ENCODE data around the gene PAK4. TPM values are rescaled to one million over a fixed set of nuclear protein-coding genes. Genes with fewer than 3 reads are reported as not detected.
A peak's percentile ranks its signal among the peaks of the same experiment; 100 is the strongest.

PAK4 gene
- total and polyA plus RNA-seq, 2 of the 13 experiments (the other 11 are each of a cell fraction or from before 2014, with no cell fraction given) = 9.5 to 17.8 TPM

GRCh38 chr19:39174142-39174541 is 48.6 kb downstream of the PAK4 start:
- no peaks in the 10 kb centered on the region for H3K9me3 ChIP-seq (ENCODE audit: low read length)
- H3K4me1 ChIP-seq (ENCODE audit: insufficient read depth, low read length) = peaks cover 17% of the 10 kb centered on the region
- no peak overlapping the region for H3K4me3 ChIP-seq (replicated peaks in 1 of 3; ENCODE audit: insufficient read depth in 1 of 3, low read depth in 2 of 3, low read length in 3 of 3)
- in situ Hi-C loops (cut with HindIII; ENCODE audit: extremely low pct_ligation_motif_present, low pct_unique_long_range_greater_than_20kb) = no loop called here
- no peak overlapping the region for H2AFZ ChIP-seq (ENCODE audit: low read length)
- no peaks in the 10 kb centered on the region for H3K79me2 ChIP-seq (ENCODE audit: insufficient read depth, low read length)
- no peak overlapping the region for H3K4me2 ChIP-seq (ENCODE audit: low read depth, low read length)
- no peak for DNase-seq (ENCODE audit: low spot score)
- intact Hi-C loops (cut with micrococcal nuclease; ENCODE audit: unreplicated experiment) = no loop called here
- TF ChIP-seq GATAD1 (CRISPR knock-in tag; IDR thresholded peaks at IDR 0.05) (no peak), AGO2 (optimal IDR thresholded peaks at IDR 0.05; ENCODE audit: low read depth, low read length) (peak; percentile 37), PCBP1 (IDR thresholded peaks at IDR 0.05; ENCODE audit: borderline replicate concordance, low read depth, low read length) (0 out of 2 replicates have a peak, but pooled peaks have one; percentile 8)
- TF ChIP-seq, protein P1, sequence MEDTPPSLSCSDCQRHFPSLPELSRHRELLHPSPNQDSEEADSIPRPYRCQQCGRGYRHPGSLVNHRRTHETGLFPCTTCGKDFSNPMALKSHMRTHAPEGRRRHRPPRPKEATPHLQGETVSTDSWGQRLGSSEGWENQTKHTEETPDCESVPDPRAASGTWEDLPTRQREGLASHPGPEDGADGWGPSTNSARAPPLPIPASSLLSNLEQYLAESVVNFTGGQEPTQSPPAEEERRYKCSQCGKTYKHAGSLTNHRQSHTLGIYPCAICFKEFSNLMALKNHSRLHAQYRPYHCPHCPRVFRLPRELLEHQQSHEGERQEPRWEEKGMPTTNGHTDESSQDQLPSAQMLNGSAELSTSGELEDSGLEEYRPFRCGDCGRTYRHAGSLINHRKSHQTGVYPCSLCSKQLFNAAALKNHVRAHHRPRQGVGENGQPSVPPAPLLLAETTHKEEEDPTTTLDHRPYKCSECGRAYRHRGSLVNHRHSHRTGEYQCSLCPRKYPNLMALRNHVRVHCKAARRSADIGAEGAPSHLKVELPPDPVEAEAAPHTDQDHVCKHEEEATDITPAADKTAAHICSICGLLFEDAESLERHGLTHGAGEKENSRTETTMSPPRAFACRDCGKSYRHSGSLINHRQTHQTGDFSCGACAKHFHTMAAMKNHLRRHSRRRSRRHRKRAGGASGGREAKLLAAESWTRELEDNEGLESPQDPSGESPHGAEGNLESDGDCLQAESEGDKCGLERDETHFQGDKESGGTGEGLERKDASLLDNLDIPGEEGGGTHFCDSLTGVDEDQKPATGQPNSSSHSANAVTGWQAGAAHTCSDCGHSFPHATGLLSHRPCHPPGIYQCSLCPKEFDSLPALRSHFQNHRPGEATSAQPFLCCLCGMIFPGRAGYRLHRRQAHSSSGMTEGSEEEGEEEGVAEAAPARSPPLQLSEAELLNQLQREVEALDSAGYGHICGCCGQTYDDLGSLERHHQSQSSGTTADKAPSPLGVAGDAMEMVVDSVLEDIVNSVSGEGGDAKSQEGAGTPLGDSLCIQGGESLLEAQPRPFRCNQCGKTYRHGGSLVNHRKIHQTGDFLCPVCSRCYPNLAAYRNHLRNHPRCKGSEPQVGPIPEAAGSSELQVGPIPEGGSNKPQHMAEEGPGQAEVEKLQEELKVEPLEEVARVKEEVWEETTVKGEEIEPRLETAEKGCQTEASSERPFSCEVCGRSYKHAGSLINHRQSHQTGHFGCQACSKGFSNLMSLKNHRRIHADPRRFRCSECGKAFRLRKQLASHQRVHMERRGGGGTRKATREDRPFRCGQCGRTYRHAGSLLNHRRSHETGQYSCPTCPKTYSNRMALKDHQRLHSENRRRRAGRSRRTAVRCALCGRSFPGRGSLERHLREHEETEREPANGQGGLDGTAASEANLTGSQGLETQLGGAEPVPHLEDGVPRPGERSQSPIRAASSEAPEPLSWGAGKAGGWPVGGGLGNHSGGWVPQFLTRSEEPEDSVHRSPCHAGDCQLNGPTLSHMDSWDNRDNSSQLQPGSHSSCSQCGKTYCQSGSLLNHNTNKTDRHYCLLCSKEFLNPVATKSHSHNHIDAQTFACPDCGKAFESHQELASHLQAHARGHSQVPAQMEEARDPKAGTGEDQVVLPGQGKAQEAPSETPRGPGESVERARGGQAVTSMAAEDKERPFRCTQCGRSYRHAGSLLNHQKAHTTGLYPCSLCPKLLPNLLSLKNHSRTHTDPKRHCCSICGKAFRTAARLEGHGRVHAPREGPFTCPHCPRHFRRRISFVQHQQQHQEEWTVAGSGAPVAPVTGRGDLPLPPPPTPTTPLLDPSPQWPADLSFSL (CRISPR knock-in tag; IDR thresholded peaks at IDR 0.05) = no peak
- POLR2A ChIA-PET = no interaction called here
- FAIRE-seq = no peak
- 97% methylated on average over 16 of the region's 16 CpGs for WGBS (ENCODE audit: low lambda C conversion rate)
- no peak overlapping the region for H3K9ac ChIP-seq (ENCODE audit: insufficient read depth, low read depth, low read length)
- ATAC-seq = no peak
- H4K20me1 ChIP-seq (ENCODE audit: insufficient read depth, low read length) = no peaks in the 10 kb centered on the region
- H3K27me3 ChIP-seq (ENCODE audit: control insufficient read depth in 1 of 2, insufficient read depth in 2 of 2, low read length in 2 of 2) = no peaks in the 10 kb centered on the region; a peak in 1 of 5 replicates
- no TSS peak for BruUV-seq (replicated peaks)
- H3K36me3 ChIP-seq (replicated peaks in 1 of 2; ENCODE audit: control insufficient read depth in 1 of 2, insufficient read depth in 2 of 2, low read length in 2 of 2) = peaks cover 15 to 46% of the 10 kb centered on the region in 2 experiments; a peak in 4 of 5 replicates
- H3K27ac ChIP-seq (ENCODE audit: extremely low read length, insufficient read depth, low read length) = no peak overlapping the region
- CTCF ChIA-PET (ENCODE audit: low intra/inter-chr PET ratio, low total read pairs) = no interaction called here

Data from HepG2 (cell line).